Measurements from ENCODE around the gene TMEM187.

- no peak for TF ChIP-seq CTCF (IDR thresholded peaks at IDR 0.05)
- no peak for TF ChIP-seq ZFX (IDR thresholded peaks at IDR 0.05; ENCODE audit: borderline replicate concordance)
These were observed 23.4 kb upstream of the TMEM187 start for GRCh38 chrX:153948847-153949805.

Data from 22Rv1 (cell line).